IPS-15b (cell line): ENCODE results near the gene C1QTNF12.
A peak's percentile ranks its signal among the peaks of the same experiment; 100 is the strongest.

Experiments
- H3K27me3 ChIP-seq: one replicate; pipeline ENCODE4 v1.6.1; 2013; ENCODE audit warnings: low read length; ENCODE audit not compliant: control insufficient read depth, insufficient read depth
- H3K36me3 ChIP-seq: one replicate; pipeline ENCODE4 v1.6.1; 2013; ENCODE audit warnings: low read length; ENCODE audit not compliant: control insufficient read depth, insufficient read depth
- H3K4me1 ChIP-seq: one replicate; pipeline ENCODE4 v1.6.1; 2013; ENCODE audit warnings: mild to moderate bottlenecking, low read length; ENCODE audit not compliant: control insufficient read depth, insufficient read depth
- H3K4me3 ChIP-seq: one replicate; pipeline ENCODE4 v1.5.1; 2013; ENCODE audit warnings: low read depth, low read length
- H3K9ac ChIP-seq: one replicate; pipeline ENCODE4 v1.6.1; 2013; ENCODE audit warnings: low read depth, mild to moderate bottlenecking, low read length
- H3K9me3 ChIP-seq: one replicate; pipeline ENCODE4 v1.6.1; 2013; ENCODE audit warnings: mild to moderate bottlenecking, low read length; ENCODE audit not compliant: control insufficient read depth, insufficient read depth

The C1QTNF12 gene

DNA sequence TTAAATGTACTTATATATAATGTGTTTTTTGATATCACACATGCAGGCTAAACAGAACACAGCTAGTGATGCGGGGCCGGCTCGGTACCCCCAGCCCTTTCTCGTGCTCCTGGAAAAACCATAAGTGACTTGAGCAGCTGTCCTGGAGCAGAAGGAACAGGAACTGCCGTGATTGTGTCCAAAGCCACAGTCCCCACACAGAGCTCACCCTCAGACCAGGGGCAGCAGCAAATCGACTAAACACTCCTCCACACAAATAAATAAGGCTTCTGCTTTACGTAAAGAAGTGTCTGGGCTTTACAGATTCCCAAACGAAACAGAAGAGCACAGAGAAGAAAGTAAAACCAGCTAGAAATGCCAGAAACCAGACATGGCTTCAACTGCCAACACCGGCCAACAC is 17.5 kb upstream of the C1QTNF12 start:
- no peak overlapping the region for H3K9ac ChIP-seq

DNA sequence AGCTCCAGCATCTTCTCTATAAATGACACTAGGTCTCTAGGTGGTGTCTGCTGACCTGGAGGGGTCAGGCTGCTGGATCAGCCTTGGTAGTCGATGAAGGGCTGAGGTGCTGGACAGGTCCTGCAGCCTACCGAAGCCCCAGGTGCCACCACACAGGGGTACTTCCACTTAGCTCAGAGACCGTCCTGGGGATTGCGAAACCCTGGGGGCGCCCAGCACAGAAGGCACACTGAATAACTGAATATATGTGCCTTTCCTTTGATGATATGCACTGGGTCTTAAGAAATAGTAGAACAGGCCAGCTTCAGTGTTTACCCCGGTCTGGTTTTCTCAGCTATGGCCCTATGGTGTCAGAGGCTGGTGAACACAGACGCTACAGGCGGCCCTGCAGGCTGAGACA is 16.2 kb upstream of the C1QTNF12 start:
- Histone ChIP-seq H3K27me3 (no peaks in the 10 kb centered on the region), H3K4me1 (peaks cover 6% of the 10 kb centered on the region), H3K36me3 (peaks cover 44% of the 10 kb centered on the region), H3K4me3 (no peak overlapping the region), H3K9ac (no peak overlapping the region), H3K9me3 (no peaks in the 10 kb centered on the region)

More for the DNA sequence above, 17.5 kb upstream of the C1QTNF12 start:
- Histone ChIP-seq H3K4me1 (peaks cover under 1% of the 10 kb centered on the region), H3K27me3 (no peaks in the 10 kb centered on the region), H3K9me3 (no peaks in the 10 kb centered on the region), H3K36me3 (peaks cover 45% of the 10 kb centered on the region), H3K4me3 (no peak overlapping the region)

GRCh38 chr1:1262071-1262470 is 15.5 kb upstream of the C1QTNF12 start:
- peaks cover 37% of the 10 kb centered on the region for H3K36me3 ChIP-seq
- H3K4me1 ChIP-seq, result peaks cover 6% of the 10 kb centered on the region
- no peaks in the 10 kb centered on the region for H3K9me3 ChIP-seq
- no peak overlapping the region for H3K9ac ChIP-seq
- no peak overlapping the region for H3K4me3 ChIP-seq
- no peaks in the 10 kb centered on the region for H3K27me3 ChIP-seq

DNA sequence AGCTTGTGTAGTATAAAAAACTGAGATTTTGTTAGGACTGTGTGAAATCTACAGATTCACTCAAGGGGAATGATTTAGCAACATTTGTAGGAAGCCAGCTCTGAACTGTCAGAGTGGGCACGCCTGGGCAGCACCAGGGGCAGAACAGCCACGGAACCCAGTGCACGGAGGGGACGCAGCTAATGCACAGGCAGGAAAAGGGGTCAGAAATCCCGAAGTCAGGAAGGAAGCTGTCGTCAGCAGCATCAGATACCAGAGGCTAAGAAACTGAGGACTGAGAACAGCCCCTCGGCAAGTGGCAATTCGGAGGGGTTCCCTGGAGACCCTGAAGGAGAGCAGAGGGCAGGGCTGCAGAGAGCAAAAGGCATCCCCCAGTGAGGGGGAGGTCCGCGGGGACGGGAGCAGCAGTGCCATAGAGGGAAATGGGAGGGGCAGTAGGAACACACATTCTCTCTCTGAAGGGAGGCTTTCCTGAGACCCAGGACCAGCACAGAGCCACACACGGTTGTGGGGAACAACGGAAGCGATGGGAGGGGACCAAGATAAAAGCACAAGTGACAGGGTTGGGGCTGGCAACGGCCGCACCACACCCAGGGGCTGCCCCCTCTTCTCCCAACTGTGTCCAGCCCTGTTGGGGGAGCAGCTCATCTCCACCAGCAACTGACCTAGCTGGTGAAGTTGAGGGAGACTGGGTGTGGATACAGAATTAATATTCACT is 14.5 kb upstream of the C1QTNF12 start:
- Histone ChIP-seq H3K36me3 (peaks cover 43% of the 10 kb centered on the region), H3K9me3 (no peaks in the 10 kb centered on the region), H3K27me3 (no peaks in the 10 kb centered on the region), H3K9ac (peak overlapping the region; percentile 24), H3K4me3 (no peak overlapping the region), H3K4me1 (peaks cover 6% of the 10 kb centered on the region)

DNA sequence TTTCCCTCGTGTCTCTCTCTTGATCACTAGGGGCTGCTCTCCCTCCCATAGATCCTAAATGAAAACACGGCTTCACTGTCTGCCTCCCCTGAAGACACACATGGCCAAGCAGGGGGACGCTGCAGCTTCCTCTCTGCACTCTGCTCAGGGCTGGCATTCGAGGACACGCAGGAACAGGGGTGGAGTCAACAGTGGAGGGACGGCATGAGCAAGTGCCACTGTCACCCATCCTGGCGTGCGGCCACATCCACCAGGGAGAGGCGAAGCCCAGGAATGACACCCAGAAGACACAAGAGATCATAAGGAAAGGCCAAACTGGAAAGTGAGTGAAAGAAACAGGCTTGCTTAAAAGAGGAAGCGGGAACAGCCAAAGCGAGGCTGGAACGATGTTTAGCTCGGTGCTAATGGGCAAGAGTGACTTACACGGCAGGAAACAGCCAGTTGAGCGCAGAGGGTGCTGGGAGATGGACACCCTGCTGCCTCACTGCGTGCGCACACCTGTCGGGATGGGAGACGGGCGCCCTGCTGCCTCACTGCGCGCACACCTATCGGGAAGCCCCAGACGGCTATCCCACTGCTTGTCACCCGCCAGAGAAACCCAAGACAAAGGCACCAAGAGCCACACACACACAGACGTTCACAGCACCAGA is 13.6 kb upstream of the C1QTNF12 start:
- peaks cover 6% of the 10 kb centered on the region for H3K4me1 ChIP-seq
- H3K9me3 ChIP-seq, result no peaks in the 10 kb centered on the region
- H3K9ac ChIP-seq, result peak overlapping the region; percentile 24
- H3K36me3 ChIP-seq, result peaks cover 48% of the 10 kb centered on the region
- no peak overlapping the region for H3K4me3 ChIP-seq
- H3K27me3 ChIP-seq, result no peaks in the 10 kb centered on the region

DNA sequence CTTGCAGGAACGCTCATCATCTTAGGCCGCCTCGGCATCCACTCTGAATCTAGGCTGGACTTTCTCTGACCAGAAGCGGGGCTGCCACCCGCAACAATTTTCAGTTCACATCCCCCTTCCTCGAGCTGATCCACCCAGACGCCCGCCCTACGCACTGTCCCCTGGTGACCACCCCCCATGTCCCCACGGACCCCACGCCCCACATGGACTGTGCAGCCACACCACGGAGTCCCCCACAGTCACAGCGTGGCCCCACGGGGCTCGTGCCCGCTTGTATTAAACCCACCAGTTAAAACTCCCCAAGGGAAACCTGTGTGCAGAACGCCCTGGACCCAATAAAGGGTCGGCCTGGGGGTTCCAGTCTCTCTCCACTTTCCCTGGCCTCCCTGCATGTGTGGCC is 13.0 kb upstream of the C1QTNF12 start:
- no peaks in the 10 kb centered on the region for H3K27me3 ChIP-seq
- H3K4me1 ChIP-seq, result peaks cover 6% of the 10 kb centered on the region
- no peaks in the 10 kb centered on the region for H3K9me3 ChIP-seq
- H3K9ac ChIP-seq, result no peak overlapping the region
- no peak overlapping the region for H3K4me3 ChIP-seq
- peaks cover 53% of the 10 kb centered on the region for H3K36me3 ChIP-seq

- Histone ChIP-seq H3K36me3 (peaks cover 56% of the 10 kb centered on the region), H3K27me3 (no peaks in the 10 kb centered on the region), H3K4me3 (no peak overlapping the region), H3K9ac (no peak overlapping the region), H3K9me3 (no peaks in the 10 kb centered on the region), H3K4me1 (peaks cover 6% of the 10 kb centered on the region)
Measured at GRCh38 chr1:1259119-1259488, 12.6 kb upstream of the C1QTNF12 start.

DNA sequence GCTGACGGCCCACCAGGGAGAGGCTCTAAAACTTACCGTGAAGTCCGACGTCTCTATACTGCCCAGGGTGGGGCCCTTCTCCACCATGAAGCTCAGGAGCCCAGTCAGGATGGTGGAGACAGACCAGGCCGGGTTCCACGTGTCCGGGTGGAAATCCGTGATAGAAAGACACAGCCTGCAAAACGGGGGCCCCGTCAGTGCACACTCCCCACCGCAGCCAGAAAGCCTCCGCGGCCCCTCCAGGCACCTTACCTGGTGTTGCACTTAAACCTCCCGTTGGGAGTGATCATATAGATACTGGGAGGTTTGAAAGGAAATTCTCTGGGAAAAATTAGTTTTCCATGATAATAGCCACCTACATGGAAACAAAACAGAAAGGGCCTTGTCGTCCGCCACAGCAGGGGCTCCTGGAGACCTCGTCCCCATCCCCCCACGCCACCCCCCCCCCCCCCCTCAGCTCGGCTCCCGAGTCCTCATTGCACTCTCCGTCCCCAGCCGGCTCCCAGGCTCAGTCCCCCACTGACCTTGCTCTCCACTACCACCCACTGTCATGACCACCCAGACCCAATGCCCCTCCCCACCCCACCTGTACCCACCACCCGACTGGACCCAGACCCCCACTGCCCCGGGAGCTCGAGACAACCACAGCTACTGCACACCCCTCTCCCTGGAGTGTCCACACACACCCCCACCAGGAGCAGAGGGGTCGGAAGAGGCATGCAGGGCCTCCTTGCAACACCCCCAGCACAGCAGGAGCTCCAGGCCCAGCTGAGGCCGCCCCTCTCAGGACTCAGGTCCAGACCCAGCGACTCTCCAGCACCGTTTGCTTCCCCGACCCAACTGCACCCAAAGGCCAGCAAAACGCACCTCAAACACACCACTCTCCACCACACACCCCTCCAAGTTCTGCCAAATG is 10.7 kb upstream of the C1QTNF12 start:
- H3K9ac ChIP-seq, result no peak overlapping the region
- H3K27me3 ChIP-seq, result no peaks in the 10 kb centered on the region
- no peaks in the 10 kb centered on the region for H3K9me3 ChIP-seq
- H3K4me3 ChIP-seq, result peak overlapping the region; percentile 18
- H3K36me3 ChIP-seq, result peaks cover 58% of the 10 kb centered on the region
- peaks cover 6% of the 10 kb centered on the region for H3K4me1 ChIP-seq

DNA sequence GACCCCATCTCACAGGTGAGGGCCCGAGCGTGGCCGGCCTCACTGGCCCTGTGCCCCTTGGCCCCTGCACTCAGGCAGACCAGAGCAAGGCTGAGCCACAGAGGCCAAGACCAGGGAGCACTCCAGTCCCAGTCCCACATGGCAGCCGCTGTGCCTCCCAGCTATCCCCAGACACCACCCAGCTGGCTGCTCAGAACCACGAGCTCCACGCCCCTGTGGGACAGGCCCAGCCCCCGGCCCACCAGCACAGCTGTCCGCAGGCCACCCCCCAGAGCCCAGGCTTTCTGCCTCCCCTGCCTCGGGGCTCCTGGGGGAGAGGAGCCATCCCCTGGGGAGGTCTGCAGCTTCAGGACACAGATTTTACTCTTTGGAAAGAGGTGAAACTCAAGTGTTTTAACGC is 9.1 kb upstream of the C1QTNF12 start:
- Histone ChIP-seq H3K4me3 (no peak overlapping the region), H3K36me3 (peaks cover 50% of the 10 kb centered on the region)

DNA sequence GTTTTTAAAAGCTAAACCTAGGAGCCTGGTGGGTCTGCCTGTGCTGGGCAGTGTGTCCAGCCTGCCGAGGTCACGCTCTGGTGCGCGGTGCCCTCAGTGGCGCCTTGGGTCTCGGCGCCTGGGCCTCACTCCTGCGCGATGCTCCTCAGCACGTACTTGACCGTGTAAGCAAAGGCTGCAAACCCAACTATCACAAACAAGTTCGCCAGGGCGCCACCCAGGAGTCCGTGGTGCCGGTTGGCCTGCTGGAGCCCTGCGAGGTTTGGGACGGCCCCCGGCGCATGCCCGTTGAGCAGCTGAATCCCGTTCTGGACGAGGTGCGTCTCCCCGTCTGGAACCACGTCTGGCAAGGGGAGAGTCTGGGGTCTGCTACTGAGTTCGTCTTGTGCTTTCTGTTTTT is 8.6 kb upstream of the C1QTNF12 start:
- no peaks in the 10 kb centered on the region for H3K27me3 ChIP-seq
- H3K4me3 ChIP-seq, result no peak overlapping the region
- no peak overlapping the region for H3K9ac ChIP-seq
- H3K4me1 ChIP-seq, result peaks cover 6% of the 10 kb centered on the region
- peaks cover 44% of the 10 kb centered on the region for H3K36me3 ChIP-seq
- no peaks in the 10 kb centered on the region for H3K9me3 ChIP-seq

More for the DNA sequence above, 9.1 kb upstream of the C1QTNF12 start:
- no peak overlapping the region for H3K9ac ChIP-seq
- no peaks in the 10 kb centered on the region for H3K9me3 ChIP-seq
- peaks cover 6% of the 10 kb centered on the region for H3K4me1 ChIP-seq
- no peaks in the 10 kb centered on the region for H3K27me3 ChIP-seq

DNA sequence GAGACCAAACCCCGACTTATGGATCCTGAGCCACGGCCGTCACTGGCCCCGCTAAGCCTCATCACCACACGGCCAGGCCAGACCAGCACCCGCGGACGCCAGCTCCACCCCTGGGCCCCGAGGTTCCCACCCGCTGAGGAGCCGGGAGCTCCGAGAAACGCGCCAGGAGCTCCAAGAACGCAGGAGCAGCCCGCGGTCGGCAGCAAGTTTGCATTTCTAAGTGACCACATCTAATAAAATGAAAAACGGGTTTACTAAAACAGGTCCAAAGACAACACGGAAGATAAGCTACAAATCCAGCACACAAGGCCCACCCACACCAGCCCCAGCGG is 8.1 kb upstream of the C1QTNF12 start:
- Histone ChIP-seq H3K9ac (no peak overlapping the region), H3K4me1 (peaks cover 6% of the 10 kb centered on the region), H3K4me3 (no peak overlapping the region), H3K36me3 (peaks cover 40% of the 10 kb centered on the region), H3K27me3 (no peaks in the 10 kb centered on the region), H3K9me3 (no peaks in the 10 kb centered on the region)
